Fibroblast of lung (primary cell): ENCODE measurements around the gene NTMT2. TPM values are rescaled to one million over a fixed set of nuclear protein-coding genes. Genes with fewer than 3 reads are reported as not detected.

Experiments used
- DNase-seq, 2 donors: peaks; one replicate each; pipeline versions ENCODE4 v3.0.0 to v3.0.0-alpha.2; 2010; ENCODE audit warnings: low read depth in 2 of 2
- H2AFZ ChIP-seq: 2 replicates; pipeline ENCODE4 v1.5.1; 2012; ENCODE audit warnings: low read length, control low read depth, inconsistent platforms
- H3K27ac ChIP-seq: 2 replicates; pipeline ENCODE4 v1.5.1; 2011; ENCODE audit warnings: low read length, control low read depth; ENCODE audit not compliant: insufficient read depth
- H3K27me3 ChIP-seq: 2 replicates; pipeline ENCODE4 v1.5.1; 2011; ENCODE audit warnings: mild to moderate bottlenecking, low read length; ENCODE audit not compliant: control insufficient read depth, insufficient read depth
- H3K36me3 ChIP-seq: 2 replicates; pipeline ENCODE4 v1.5.1; 2011; ENCODE audit warnings: low read length; ENCODE audit not compliant: control insufficient read depth, insufficient read depth
- H3K4me1 ChIP-seq: 2 replicates; pipeline ENCODE4 v1.5.1; 2011; ENCODE audit warnings: low read length; ENCODE audit not compliant: control insufficient read depth, insufficient read depth; ENCODE audit errors: extremely low read depth
- H3K4me2 ChIP-seq: 2 replicates; pipeline ENCODE4 v1.5.1; 2011; ENCODE audit warnings: low read length, control low read depth; ENCODE audit not compliant: insufficient read depth; ENCODE audit errors: extremely low read depth
- H3K4me3 ChIP-seq, 4 experiments: fragments of 200-600 bp in 1 of 4; sonication (generic) in 1 of 4; replicated peaks in 1 of 4; 2 replicates each; pipeline ENCODE4 v1.5.1; 2011 to 2016; ENCODE audit warnings: low read length in 4 of 4, low read depth in 3 of 4, mild to moderate bottlenecking in 3 of 4, control low read depth in 2 of 4, inconsistent platforms in 1 of 4, mixed read lengths in 1 of 4; ENCODE audit not compliant: insufficient read depth in 1 of 4; ENCODE audit errors: control extremely low read depth in 1 of 4
- H3K79me2 ChIP-seq: 2 replicates; pipeline ENCODE4 v1.5.1; 2012; ENCODE audit warnings: mild to moderate bottlenecking, low read length, inconsistent platforms; ENCODE audit not compliant: control insufficient read depth, insufficient read depth
- H3K9ac ChIP-seq: 2 replicates; pipeline ENCODE4 v1.5.1; 2011; ENCODE audit warnings: mild to moderate bottlenecking, low read length, control low read depth; ENCODE audit not compliant: insufficient read depth
- H3K9me3 ChIP-seq: 2 replicates; pipeline ENCODE4 v1.5.1; 2012; ENCODE audit warnings: low read depth, low read length; ENCODE audit not compliant: control insufficient read depth, insufficient read depth
- H4K20me1 ChIP-seq: 2 replicates; pipeline ENCODE4 v1.5.1; 2011; ENCODE audit warnings: low read length; ENCODE audit not compliant: control insufficient read depth, insufficient read depth; ENCODE audit errors: extremely low read depth
- EZH2 ChIP-seq: IDR thresholded peaks from 2 replicates; pipeline ENCODE4 v1.5.1; 2012; ENCODE audit warnings: low read length, control low read depth, mild to moderate bottlenecking; ENCODE audit errors: missing control alignments
- polyA plus RNA-seq, 2 donors: library from polyadenylated mRNA; depleted of rRNA in 1 of 2; stranded (reverse) in 1 of 2; unstranded in 1 of 2; fragments of >200 nt; gene quantifications; 2 replicates each; pipeline ENCODE4 v1.2.1, GENCODE V29; 2011 to 2012; ENCODE audit warnings: missing spikeins in 1 of 2
- total RNA-seq: library from RNA; depleted of rRNA; stranded (reverse); fragments of >200 nt; gene quantifications from 2 replicates; pipeline ENCODE4 v1.2.1, GENCODE V29; 2014
- TF ChIP-seq, protein P1 (sequence below), 2 donors: IDR thresholded peaks in 1 of 2; conservative IDR thresholded peaks in 1 of 2; 1 replicate in 1 of 2; 2 replicates in 1 of 2; pipeline ENCODE4 v1.5.1; 2011 to 2012; ENCODE audit warnings: low read length in 2 of 2, control low read depth in 1 of 2, inconsistent platforms in 1 of 2, low read depth in 1 of 2, mild to moderate bottlenecking in 1 of 2

Gene NTMT2
- total and polyA plus RNA-seq, 2 donors (not counting 1 experiment from before 2014, with no cell fraction given): not detected

GRCh38 chr1:170133766-170134495, 11.8 kb upstream of the NTMT2 start:
- H3K9ac ChIP-seq: no peak overlapping the region
- H3K4me3 ChIP-seq: no peak overlapping the region
- no peak overlapping the region for H3K27ac ChIP-seq
- H4K20me1 ChIP-seq: no peaks in the 10 kb centered on the region
- H3K4me1 ChIP-seq: no peaks in the 10 kb centered on the region
- no peaks in the 10 kb centered on the region for H3K9me3 ChIP-seq
- H2AFZ ChIP-seq: no peak overlapping the region
- no peaks in the 10 kb centered on the region for H3K79me2 ChIP-seq
- no peak overlapping the region for H3K4me2 ChIP-seq
- TF ChIP-seq, protein P1, sequence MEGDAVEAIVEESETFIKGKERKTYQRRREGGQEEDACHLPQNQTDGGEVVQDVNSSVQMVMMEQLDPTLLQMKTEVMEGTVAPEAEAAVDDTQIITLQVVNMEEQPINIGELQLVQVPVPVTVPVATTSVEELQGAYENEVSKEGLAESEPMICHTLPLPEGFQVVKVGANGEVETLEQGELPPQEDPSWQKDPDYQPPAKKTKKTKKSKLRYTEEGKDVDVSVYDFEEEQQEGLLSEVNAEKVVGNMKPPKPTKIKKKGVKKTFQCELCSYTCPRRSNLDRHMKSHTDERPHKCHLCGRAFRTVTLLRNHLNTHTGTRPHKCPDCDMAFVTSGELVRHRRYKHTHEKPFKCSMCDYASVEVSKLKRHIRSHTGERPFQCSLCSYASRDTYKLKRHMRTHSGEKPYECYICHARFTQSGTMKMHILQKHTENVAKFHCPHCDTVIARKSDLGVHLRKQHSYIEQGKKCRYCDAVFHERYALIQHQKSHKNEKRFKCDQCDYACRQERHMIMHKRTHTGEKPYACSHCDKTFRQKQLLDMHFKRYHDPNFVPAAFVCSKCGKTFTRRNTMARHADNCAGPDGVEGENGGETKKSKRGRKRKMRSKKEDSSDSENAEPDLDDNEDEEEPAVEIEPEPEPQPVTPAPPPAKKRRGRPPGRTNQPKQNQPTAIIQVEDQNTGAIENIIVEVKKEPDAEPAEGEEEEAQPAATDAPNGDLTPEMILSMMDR (conservative IDR thresholded peaks at IDR 0.05 in 1 of 2, IDR thresholded peaks at IDR 0.05 in 1 of 2; ENCODE audit: low read depth in 1 of 2, low read length in 2 of 2): no peak
- no peak for TF ChIP-seq EZH2
- DNase-seq: no peak
- no peaks in the 10 kb centered on the region for H3K27me3 ChIP-seq
- H3K36me3 ChIP-seq: no peaks in the 10 kb centered on the region

DNA sequence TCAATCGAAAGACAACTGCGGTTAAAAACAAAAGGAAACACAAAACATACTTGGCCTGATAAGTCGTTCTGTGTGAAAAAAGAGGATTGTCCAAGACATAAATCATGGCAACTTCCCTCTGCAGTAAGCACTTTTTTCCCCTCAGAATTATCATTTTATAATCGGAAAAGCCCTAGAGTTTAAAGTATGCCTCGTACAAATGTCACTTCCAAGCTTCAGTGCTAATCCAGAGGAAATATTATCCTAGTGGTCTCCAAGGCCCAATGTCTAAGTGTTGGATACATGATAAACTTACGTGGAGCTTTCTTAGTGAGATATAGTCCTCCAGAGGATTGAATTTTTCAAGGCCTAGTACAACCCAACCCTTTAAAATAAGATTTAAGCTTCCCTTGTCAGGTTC, 11.2 kb upstream of the NTMT2 start:
- H4K20me1 ChIP-seq: no peaks in the 10 kb centered on the region
- H3K36me3 ChIP-seq: no peaks in the 10 kb centered on the region
- H3K9ac ChIP-seq: no peak overlapping the region
- H3K27me3 ChIP-seq: no peaks in the 10 kb centered on the region
- no peak for DNase-seq
- H3K79me2 ChIP-seq: no peaks in the 10 kb centered on the region
- H3K4me2 ChIP-seq: no peak overlapping the region
- H3K4me1 ChIP-seq: no peaks in the 10 kb centered on the region
- H3K9me3 ChIP-seq: no peaks in the 10 kb centered on the region
- no peak overlapping the region for H3K4me3 ChIP-seq
- no peak overlapping the region for H2AFZ ChIP-seq
- no peak overlapping the region for H3K27ac ChIP-seq
- TF ChIP-seq, protein P1 (conservative IDR thresholded peaks at IDR 0.05 in 1 of 2, IDR thresholded peaks at IDR 0.05 in 1 of 2; ENCODE audit: low read depth in 1 of 2, low read length in 2 of 2): no peak
- TF ChIP-seq EZH2: no peak

DNA sequence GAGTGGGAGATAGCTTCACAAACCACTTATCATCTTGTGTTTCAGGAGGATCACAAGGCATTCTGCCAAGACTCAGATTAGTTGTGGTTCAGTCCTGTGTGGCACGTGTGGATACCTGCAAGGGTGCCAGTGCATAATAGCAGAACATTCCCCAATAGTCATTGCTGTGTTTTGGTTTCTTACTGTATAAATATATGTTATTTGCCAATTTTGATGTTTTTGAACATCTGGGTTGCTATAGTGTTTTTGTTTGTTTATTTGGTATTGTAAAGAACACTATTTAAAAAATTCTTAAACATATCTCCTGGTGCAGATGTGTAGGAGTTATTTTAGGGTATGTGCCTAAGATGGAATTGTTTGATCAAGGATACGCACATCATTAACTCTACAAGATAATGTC, 5.4 kb upstream of the NTMT2 start:
- no peak overlapping the region for H3K4me3 ChIP-seq
- no peak for DNase-seq
- no peak overlapping the region for H2AFZ ChIP-seq
- H3K4me2 ChIP-seq: no peak overlapping the region
- H3K4me1 ChIP-seq: no peaks in the 10 kb centered on the region
- H3K9me3 ChIP-seq: no peaks in the 10 kb centered on the region
- no peaks in the 10 kb centered on the region for H3K27me3 ChIP-seq
- no peaks in the 10 kb centered on the region for H4K20me1 ChIP-seq
- no peaks in the 10 kb centered on the region for H3K79me2 ChIP-seq
- H3K9ac ChIP-seq: no peak overlapping the region
- no peak overlapping the region for H3K27ac ChIP-seq
- TF ChIP-seq, protein P1 (conservative IDR thresholded peaks at IDR 0.05 in 1 of 2, IDR thresholded peaks at IDR 0.05 in 1 of 2; ENCODE audit: low read depth in 1 of 2, low read length in 2 of 2): no peak
- TF ChIP-seq EZH2: no peak
- no peaks in the 10 kb centered on the region for H3K36me3 ChIP-seq
